B cell (primary cell): ENCODE results near the gene COX6A2.

ENCODE experiments used
- CTCF ChIP-seq: fragments of 200-600 bp; IDR thresholded peaks from one replicate; pipeline ENCODE4 v1.8.0; 2022; ENCODE audit warnings: antibody characterized with exemption, mild to moderate bottlenecking
- EZH2 ChIP-seq: IDR thresholded peaks from 2 replicates; pipeline ENCODE4 v1.6.1; 2012; ENCODE audit warnings: borderline replicate concordance, low read depth, mild to moderate bottlenecking, moderate library complexity, low read length; ENCODE audit not compliant: insufficient read depth, poor library complexity, severe bottlenecking

GRCh38 chr16:31429314-31429713 lies 1.2 kb upstream of the COX6A2 start:
- TF ChIP-seq CTCF (no peak), EZH2 (no peak)
